ENCODE measurements around the gene GNE. TPM values are rescaled to one million over a fixed set of nuclear protein-coding genes. Genes with fewer than 3 reads are reported as not detected.

Gene GNE
- total and polyA plus RNA-seq, 10 of the 15 experiments (the other 5 are each of a cell fraction or from before 2014, with no cell fraction given), result 4.1 to 13.6 (median 10.7) TPM

DNA sequence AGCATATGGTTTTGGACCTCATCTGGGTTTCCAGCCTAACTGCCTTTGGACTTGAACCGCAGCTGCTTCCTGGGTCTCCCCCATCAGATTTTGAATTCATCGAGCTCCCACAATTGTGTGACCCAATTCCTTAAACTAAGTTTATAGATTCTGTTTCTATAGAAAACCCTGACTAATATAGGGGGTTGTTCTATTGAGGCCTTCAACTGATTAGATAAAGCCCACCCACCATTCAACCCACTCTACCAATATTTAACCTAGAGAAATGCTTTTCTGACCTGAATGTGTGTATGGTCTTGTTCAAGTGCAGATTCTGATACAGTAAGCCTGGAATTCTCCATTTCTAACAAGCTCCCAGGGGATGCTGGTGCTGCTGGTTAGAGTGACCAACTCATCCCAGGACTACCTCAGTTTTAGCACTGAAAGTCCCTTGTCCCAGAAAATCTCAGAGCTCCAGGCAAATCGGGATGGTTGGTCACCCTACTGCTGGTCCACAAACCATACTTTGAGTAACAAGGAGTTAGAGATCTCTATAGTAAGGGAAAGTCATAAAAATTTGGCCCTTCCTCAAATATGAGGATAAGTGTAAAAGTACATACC is 31.7 kb upstream of the GNE start:
- POLR2A ChIA-PET, result no interaction called here
- H3K36me3 ChIP-seq (ENCODE audit: control insufficient read depth in 2 of 2, insufficient read depth in 2 of 2, low read length in 1 of 2), result no peaks in the 10 kb centered on the region
- H4K20me1 ChIP-seq (ENCODE audit: control insufficient read depth, insufficient read depth), result no peaks in the 10 kb centered on the region
- H3K79me2 ChIP-seq (ENCODE audit: control insufficient read depth, insufficient read depth, low read length), result no peaks in the 10 kb centered on the region
- H3K27ac ChIP-seq (ENCODE audit: control insufficient read depth, insufficient read depth), result no peak overlapping the region
- CTCF ChIA-PET, result interaction anchor here (0.6 to 1.4 kb wide), 2 partner anchors 17 to 100 kb away, joined by 3 to 4 read pairs; no protein-coding TSS in a partner anchor
- no TSS peak for BruUV-seq (replicated peaks)
- H3K4me3 ChIP-seq, result no peak overlapping the region
- H2AFZ ChIP-seq (ENCODE audit: control insufficient read depth, low read depth, low read length), result no peak overlapping the region
- H3K9me3 ChIP-seq (replicated peaks; ENCODE audit: control insufficient read depth, insufficient read depth, low read length), result no peaks in the 10 kb centered on the region
- no peaks in the 10 kb centered on the region for H3K27me3 ChIP-seq (replicated peaks in 1 of 2; ENCODE audit: control insufficient read depth in 2 of 2, insufficient read depth in 2 of 2, low read length in 1 of 2)
- in situ Hi-C loops (cut with MboI) (no loop called here), intact Hi-C loops (cut with micrococcal nuclease; ENCODE audit: unreplicated experiment) (no loop called here)
- no peaks in the 10 kb centered on the region for H3K4me1 ChIP-seq (ENCODE audit: control insufficient read depth, insufficient read depth, low read length)
- RAD21 ChIA-PET (ENCODE audit: unreplicated experiment), result no interaction called here
- H3K9ac ChIP-seq (ENCODE audit: control insufficient read depth, insufficient read depth, low read length), result no peak overlapping the region
- 63% methylated on average over 3 of the region's 3 CpGs for WGBS (ENCODE audit: insufficient coverage, insufficient replicate concordance, low lambda C conversion rate, missing lambda C conversion rate)
- no peak for TF ChIP-seq EED (IDR thresholded peaks at IDR 0.05; ENCODE audit: low read depth)
- no peak for TF ChIP-seq SP1 (IDR thresholded peaks at IDR 0.05; ENCODE audit: low read depth, low read length)
- DNase-seq (ENCODE audit: low read depth, low spot score) (no peak), ATAC-seq (no peak), FAIRE-seq (no peak)
- SMC1A ChIA-PET (ENCODE audit: uncharacterized antibody, unreplicated experiment), result no interaction called here
- H3K4me2 ChIP-seq (ENCODE audit: control insufficient read depth, insufficient read depth), result no peak overlapping the region

DNA sequence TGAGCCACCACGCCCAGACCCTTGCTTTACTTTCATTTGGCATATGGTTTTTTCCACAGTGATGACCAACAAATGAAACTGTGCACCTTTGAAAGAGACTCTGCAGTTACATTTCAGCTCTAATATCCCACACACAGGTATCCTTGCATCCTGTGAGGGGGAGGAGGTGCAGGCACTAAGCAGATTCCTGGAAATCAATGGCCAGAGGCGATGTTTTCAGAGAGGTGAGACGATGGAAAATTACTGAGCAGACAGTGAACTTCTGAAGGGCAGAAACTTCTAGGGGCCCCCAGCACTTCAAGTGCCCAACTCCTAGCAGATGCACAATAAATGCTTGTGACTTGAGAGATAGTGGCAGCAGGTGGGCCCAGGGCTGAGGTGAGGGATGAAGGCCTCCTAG is 29.8 kb upstream of the GNE start:
- Histone ChIP-seq H3K9me3 (replicated peaks; ENCODE audit: control insufficient read depth, insufficient read depth, low read length) (no peaks in the 10 kb centered on the region), H3K4me3 (no peak overlapping the region), H3K4me1 (ENCODE audit: control insufficient read depth, insufficient read depth, low read length) (no peaks in the 10 kb centered on the region), H3K4me2 (ENCODE audit: control insufficient read depth, insufficient read depth) (no peak overlapping the region), H3K36me3 (ENCODE audit: control insufficient read depth in 2 of 2, insufficient read depth in 2 of 2, low read length in 1 of 2) (no peaks in the 10 kb centered on the region), H3K79me2 (ENCODE audit: control insufficient read depth, insufficient read depth, low read length) (no peaks in the 10 kb centered on the region), H4K20me1 (ENCODE audit: control insufficient read depth, insufficient read depth) (no peaks in the 10 kb centered on the region), H3K27ac (ENCODE audit: control insufficient read depth, insufficient read depth) (no peak overlapping the region), H3K9ac (ENCODE audit: control insufficient read depth, insufficient read depth, low read length) (no peak overlapping the region), H3K27me3 (replicated peaks in 1 of 2; ENCODE audit: control insufficient read depth in 2 of 2, insufficient read depth in 2 of 2, low read length in 1 of 2) (no peaks in the 10 kb centered on the region), H2AFZ (ENCODE audit: control insufficient read depth, low read depth, low read length) (no peak overlapping the region)
- DNase-seq (ENCODE audit: low read depth, low spot score), result no peak
- ChIA-PET SMC1A (ENCODE audit: uncharacterized antibody, unreplicated experiment) (no interaction called here), CTCF (interaction anchor here (0.6 kb wide), 1 partner anchor 41 kb away, joined by 4 read pairs; no protein-coding TSS in a partner anchor), POLR2A (interaction anchor here (0.6 to 0.7 kb wide), 3 partner anchors 32 to 1427 kb away, joined by 3 to 4 read pairs (median 4); no protein-coding TSS in a partner anchor), RAD21 (ENCODE audit: unreplicated experiment) (no interaction called here)
- no peak for FAIRE-seq
- in situ Hi-C loops (cut with MboI) (no loop called here), intact Hi-C loops (cut with micrococcal nuclease; ENCODE audit: unreplicated experiment) (no loop called here)
- WGBS (ENCODE audit: insufficient coverage, insufficient replicate concordance, low lambda C conversion rate, missing lambda C conversion rate), result 74% methylated on average over 3 of the region's 3 CpGs
- BruUV-seq (replicated peaks), result no TSS peak
- no peak for ATAC-seq
- no peak for TF ChIP-seq SUZ12 (IDR thresholded peaks at IDR 0.05; ENCODE audit: unreplicated experiment)
- no peak for TF ChIP-seq MLLT1 (IDR thresholded peaks at IDR 0.05)
- no peak for TF ChIP-seq SIN3A (IDR thresholded peaks at IDR 0.05; ENCODE audit: low read depth, low read length)
- no peak for TF ChIP-seq PBX3 (IDR thresholded peaks at IDR 0.05; ENCODE audit: insufficient replicate concordance, low read depth, low read length)
- TF ChIP-seq NBN (IDR thresholded peaks at IDR 0.05), result no peak
- no peak for TF ChIP-seq NR2C2 (IDR thresholded peaks at IDR 0.05; ENCODE audit: borderline replicate concordance, control insufficient read depth, insufficient read length, low read depth)
- TF ChIP-seq E2F8 (IDR thresholded peaks at IDR 0.05; ENCODE audit: low read depth, partially characterized antibody), result no peak
- TF ChIP-seq NR2F1 (conservative IDR thresholded peaks at IDR 0.05), result no peak
- TF ChIP-seq MTA3 (IDR thresholded peaks at IDR 0.05; ENCODE audit: borderline replicate concordance, low read length), result no peak
- TF ChIP-seq DPF2 (IDR thresholded peaks at IDR 0.05), result no peak
- no peak for TF ChIP-seq HCFC1 (IDR thresholded peaks at IDR 0.05; ENCODE audit: low read length)
- TF ChIP-seq HDAC2 (IDR thresholded peaks at IDR 0.05), result no peak

Data from GM12878 (cell line).